Thymus (tissue), 11 donors: ENCODE results near the gene LPCAT1. TPM values are rescaled to one million over a fixed set of nuclear protein-coding genes. Genes with fewer than 3 reads are reported as not detected.
A peak's percentile ranks its signal among the peaks of the same experiment; 100 is the strongest.
"Not testable (repeated sequence)": the region's sequence is repeated elsewhere in the genome, so short reads cannot be mapped to it uniquely, and the experiment has no call there.

Source experiments
- DNase-seq, 9 donors: peaks; one replicate each; pipeline ENCODE4 v3.0.0-alpha.2; 2013; ENCODE audit warnings: low spot score in 9 of 9, low read depth in 6 of 9, missing footprints in 1 of 9
- H3K27ac ChIP-seq, 2 donors: one replicate each; pipeline ENCODE4 v1.5.1; 2013; ENCODE audit warnings: control low read depth in 1 of 2, low read depth in 1 of 2, low read length in 1 of 2, mild to moderate bottlenecking in 1 of 2, moderate library complexity in 1 of 2
- H3K27me3 ChIP-seq, 2 donors: one replicate each; pipeline ENCODE4 v1.5.1; 2013; ENCODE audit warnings: low read length in 1 of 2; ENCODE audit not compliant: control insufficient read depth in 2 of 2, insufficient read depth in 1 of 2
- H3K36me3 ChIP-seq, 2 donors: one replicate each; pipeline ENCODE4 v1.5.1; 2013; ENCODE audit warnings: low read length in 1 of 2, mild to moderate bottlenecking in 1 of 2, moderate library complexity in 1 of 2; ENCODE audit not compliant: control insufficient read depth in 2 of 2, insufficient read depth in 2 of 2
- H3K4me1 ChIP-seq, 2 donors: one replicate each; pipeline ENCODE4 v1.5.1; 2013; ENCODE audit warnings: low read length in 2 of 2; ENCODE audit not compliant: control insufficient read depth in 2 of 2, insufficient read depth in 2 of 2
- H3K4me3 ChIP-seq, 2 donors: one replicate each; pipeline ENCODE4 v1.5.1; 2013; ENCODE audit warnings: low read length in 2 of 2, control low read depth in 1 of 2, mild to moderate bottlenecking in 1 of 2
- H3K9me3 ChIP-seq, 2 donors: one replicate each; pipeline ENCODE4 v1.5.1; 2013; ENCODE audit warnings: low read length in 1 of 2, mild to moderate bottlenecking in 1 of 2; ENCODE audit not compliant: control insufficient read depth in 2 of 2, insufficient read depth in 1 of 2
- WGBS: extraction: QIAGEN DNeasy Blood & Tissue Kit; methylation state at CpG from one replicate; pipeline ENCODE4 v1.1.7; 2013; 5-methylcytosine and 5-hydroxymethylcytosine counted together
- polyA plus RNA-seq: library from polyadenylated mRNA; stranded (reverse); fragments of 200-250 nt; gene quantifications from one replicate; pipeline ENCODE4 v1.2.3, GENCODE V29; 2013
- total RNA-seq: library from RNA; stranded (reverse); fragments of 120-200 nt; gene quantifications from one replicate; pipeline ENCODE4 v1.2.4, GENCODE V29; 2013
- donor health status: healthy.

LPCAT1 gene
- total and polyA plus RNA-seq, 2 donors = 16.8 to 50.5 TPM

DNA sequence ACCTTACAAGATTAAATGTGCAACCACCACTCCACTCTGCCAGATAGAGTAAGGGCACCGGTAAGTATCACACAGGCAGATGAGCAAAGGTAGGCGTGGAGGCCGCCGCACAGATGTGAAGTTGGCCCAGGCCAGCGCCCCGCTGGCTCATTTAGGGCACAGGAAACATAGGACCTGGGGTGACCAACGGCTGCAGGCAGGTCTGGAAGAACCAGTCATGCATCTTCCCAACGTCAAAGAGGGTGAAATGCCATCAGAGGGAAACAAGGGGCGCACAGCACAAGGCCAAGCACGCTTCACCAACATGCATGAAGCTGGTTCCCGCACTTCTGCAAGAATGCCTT, 46.8 kb downstream of the LPCAT1 start:
- Histone ChIP-seq H3K36me3 (peaks cover 17 to 47% of the 10 kb centered on the region in 2 donors), H3K27me3 (no peaks in the 10 kb centered on the region), H3K4me3 (no peak overlapping the region), H3K4me1 (no peaks in the 10 kb centered on the region), H3K27ac (peak overlapping the region in 1 of 2 donors; percentile 26), H3K9me3 (peaks cover 0 to 2% of the 10 kb centered on the region in 2 donors)
- WGBS = 97% methylated on average over 11 of the region's 11 CpGs
- no peak for DNase-seq

DNA sequence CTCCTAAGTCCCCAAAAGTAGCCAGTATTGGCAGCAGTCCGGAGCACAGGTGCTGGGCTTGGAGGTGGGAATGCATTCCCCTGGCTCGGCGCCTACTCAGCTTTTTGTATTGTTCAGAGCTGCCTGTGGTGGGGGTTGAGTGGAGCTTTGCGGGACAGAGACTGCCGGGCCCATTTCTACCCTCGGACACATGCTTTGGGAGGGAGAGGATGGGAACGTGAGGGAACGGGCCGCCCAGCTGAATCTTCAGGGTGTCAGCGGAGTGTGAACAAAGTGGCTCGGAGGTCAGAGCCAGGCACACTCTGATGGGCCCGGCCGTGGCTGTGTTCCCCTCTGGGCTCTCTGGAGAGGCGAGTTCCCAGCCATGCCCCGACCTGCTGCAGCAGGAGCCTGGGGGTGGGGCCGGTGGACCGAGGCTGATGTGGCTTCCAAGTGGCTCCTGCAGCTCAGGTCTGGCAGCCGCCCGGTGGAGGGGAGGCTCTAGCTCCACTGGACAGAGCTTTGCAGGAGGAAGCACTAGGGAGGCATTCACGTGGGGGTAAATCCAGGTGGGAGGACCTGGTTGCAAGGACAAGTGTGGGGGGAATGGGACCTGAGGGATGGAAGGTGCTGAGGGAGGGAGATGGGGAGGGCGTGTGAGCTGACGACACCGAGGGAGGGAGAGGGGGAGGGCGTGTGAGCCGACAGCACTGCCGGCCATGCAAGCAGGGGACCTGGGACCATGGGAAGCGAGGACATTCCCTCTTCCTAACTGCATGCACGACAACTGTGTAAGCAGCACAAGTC, 47.4 kb downstream of the LPCAT1 start:
- Histone ChIP-seq H3K4me3 (no peak overlapping the region), H3K27ac (no peak overlapping the region)
- no peak for DNase-seq

DNA sequence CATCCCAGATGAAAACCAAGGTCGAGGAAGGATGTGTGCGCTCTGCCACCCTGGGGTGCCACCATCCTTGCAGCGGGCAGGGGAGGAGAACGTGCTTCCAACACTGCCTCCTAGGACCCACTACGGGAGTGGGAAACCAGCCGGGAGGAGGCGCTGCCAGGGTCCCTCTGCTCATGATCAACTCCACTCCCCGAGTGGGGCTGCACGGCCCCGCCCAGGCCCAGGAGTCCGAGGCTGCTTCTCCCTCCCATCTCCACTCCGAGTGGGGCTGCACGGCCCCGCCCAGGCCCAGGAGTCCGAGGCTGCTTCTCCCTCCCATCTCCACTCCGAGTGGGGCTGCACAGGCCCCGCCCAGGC, 48.2 kb downstream of the LPCAT1 start:
- DNase-seq = not testable (repeated sequence)

More for the DNA sequence above, 47.4 kb downstream of the LPCAT1 start:
- Histone ChIP-seq H3K4me1 (no peaks in the 10 kb centered on the region), H3K9me3 (peaks cover 0 to 2% of the 10 kb centered on the region in 2 donors), H3K36me3 (peaks cover 17 to 45% of the 10 kb centered on the region in 2 donors), H3K27me3 (no peaks in the 10 kb centered on the region)
- WGBS = 93% methylated on average over 28 of the region's 28 CpGs

DNA sequence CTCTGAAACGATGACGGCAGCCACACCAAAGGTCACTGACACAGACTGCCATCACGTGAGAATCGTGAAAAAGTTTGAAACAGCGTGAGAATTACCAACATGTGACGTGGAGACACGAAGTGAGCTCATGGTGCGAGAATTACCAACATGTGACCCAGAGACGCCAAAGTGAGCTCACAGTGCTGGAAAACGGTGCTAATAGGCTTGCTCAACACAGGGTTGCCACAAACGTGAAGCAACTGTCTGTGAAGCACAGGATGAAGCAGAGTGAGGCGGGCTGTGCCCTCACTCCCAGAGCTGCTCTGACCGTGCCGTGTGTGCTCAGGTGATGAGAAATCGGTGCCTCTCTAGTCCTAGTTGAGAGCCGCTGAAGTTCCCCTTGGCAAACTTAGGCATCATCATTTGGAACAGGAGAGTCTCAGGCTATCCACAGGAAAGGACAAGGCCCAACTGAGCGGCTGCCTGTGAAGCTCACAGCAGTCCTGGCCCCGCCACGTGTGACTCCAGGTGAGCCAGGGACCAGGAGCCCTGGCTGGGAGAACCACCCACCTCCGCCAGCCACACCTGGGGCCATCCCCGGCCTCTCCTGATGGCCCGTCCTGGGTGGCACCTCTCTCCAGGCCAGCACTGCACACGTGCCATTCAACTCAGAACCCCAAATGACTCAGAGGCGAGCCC, 48.8 kb downstream of the LPCAT1 start:
- WGBS = 93% methylated on average over 24 of the region's 24 CpGs
- Histone ChIP-seq H3K4me1 (no peaks in the 10 kb centered on the region), H3K9me3 (peaks cover 0 to 2% of the 10 kb centered on the region in 2 donors), H3K27me3 (no peaks in the 10 kb centered on the region), H3K4me3 (no peak overlapping the region), H3K27ac (no peak overlapping the region), H3K36me3 (peaks cover 21 to 52% of the 10 kb centered on the region in 2 donors)
- no peak for DNase-seq

More for the DNA sequence above, 48.2 kb downstream of the LPCAT1 start:
- not testable (repeated sequence) for H3K4me1 ChIP-seq, H3K9me3 ChIP-seq, H3K4me3 ChIP-seq, H3K27ac ChIP-seq, H3K27me3 ChIP-seq
- peaks cover 17 to 47% of the 10 kb centered on the region in 2 donors for H3K36me3 ChIP-seq
- WGBS = 94% methylated on average over 17 of the region's 17 CpGs

DNA sequence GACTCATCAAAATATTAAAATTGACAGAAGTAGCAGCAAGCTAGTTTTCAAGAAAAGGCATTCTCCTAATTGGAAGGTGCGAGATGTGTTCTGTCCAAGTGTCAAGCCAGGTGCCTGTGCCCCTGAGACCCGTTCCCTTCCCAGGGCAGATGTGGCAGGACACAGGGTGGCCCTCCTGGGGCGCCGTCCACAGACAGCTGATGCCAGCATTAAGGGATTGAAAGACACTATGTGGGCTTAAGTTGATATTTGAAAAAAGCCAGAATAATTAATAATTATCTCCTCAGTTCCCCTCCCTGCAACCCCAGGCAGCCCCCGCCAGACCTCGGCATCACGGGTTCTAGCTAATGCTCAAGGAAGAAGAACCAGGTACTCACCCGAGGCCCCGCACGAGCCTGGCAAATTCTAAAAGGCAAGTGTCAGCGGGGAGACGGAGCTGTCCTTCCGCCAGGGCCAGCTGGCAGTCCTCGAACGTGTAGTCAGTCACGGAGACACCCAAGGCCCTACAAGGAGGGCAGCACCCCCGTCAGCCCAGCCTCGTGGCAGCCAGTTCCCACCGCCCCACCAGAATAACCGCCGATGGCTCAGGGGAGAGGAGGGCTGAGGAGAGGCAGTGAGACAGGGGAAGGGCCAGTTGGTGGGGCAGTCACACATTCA, 49.4 kb downstream of the LPCAT1 start:
- Histone ChIP-seq H3K4me1 (no peaks in the 10 kb centered on the region), H3K4me3 (no peak overlapping the region), H3K36me3 (peaks cover 21 to 50% of the 10 kb centered on the region in 2 donors), H3K27me3 (no peaks in the 10 kb centered on the region), H3K27ac (no peak overlapping the region), H3K9me3 (peaks cover 0 to 2% of the 10 kb centered on the region in 2 donors)
- WGBS = 98% methylated on average over 21 of the region's 21 CpGs
- no peak for DNase-seq

DNA sequence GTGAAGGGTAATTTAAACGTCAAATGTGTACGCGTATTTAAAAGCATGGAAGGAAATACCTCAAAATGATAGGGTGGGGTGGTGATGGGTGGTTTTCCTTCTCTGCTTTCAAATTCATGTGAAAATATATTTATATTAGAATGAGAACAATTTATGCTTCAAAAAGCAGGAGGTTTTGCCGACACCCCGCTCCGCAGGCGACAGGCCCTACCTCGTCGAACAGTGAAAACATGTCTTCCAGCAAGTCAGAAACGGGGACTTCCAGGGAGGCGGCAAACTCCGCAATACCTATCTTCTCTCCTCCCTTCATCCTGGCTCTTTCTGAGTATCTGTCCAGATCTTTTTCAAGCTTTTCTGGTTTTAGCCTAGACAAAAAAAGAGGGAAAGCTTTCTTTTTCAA, 50.0 kb downstream of the LPCAT1 start:
- Histone ChIP-seq H3K9me3 (peaks cover 0 to 2% of the 10 kb centered on the region in 2 donors), H3K27ac (no peak overlapping the region), H3K4me3 (no peak overlapping the region), H3K27me3 (no peaks in the 10 kb centered on the region), H3K36me3 (peaks cover 21 to 46% of the 10 kb centered on the region in 2 donors), H3K4me1 (no peaks in the 10 kb centered on the region)
- 98% methylated on average over 12 of the region's 12 CpGs for WGBS
- DNase-seq = no peak

- peaks cover 0 to 2% of the 10 kb centered on the region in 2 donors for H3K9me3 ChIP-seq
- peaks cover 20 to 45% of the 10 kb centered on the region in 2 donors for H3K36me3 ChIP-seq
- WGBS = 97% methylated on average over 23 of the region's 23 CpGs
- DNase-seq = no peak
- no peak overlapping the region for H3K4me3 ChIP-seq
- H3K4me1 ChIP-seq = no peaks in the 10 kb centered on the region
- no peaks in the 10 kb centered on the region for H3K27me3 ChIP-seq
- no peak overlapping the region for H3K27ac ChIP-seq
These were observed 50.7 kb downstream of the LPCAT1 start for GRCh38 chr5:1472964-1473628.

GRCh38 chr5:1471997-1472963, 51.5 kb downstream of the LPCAT1 start:
- Histone ChIP-seq H3K27me3 (no peaks in the 10 kb centered on the region), H3K4me1 (no peaks in the 10 kb centered on the region), H3K27ac (no peak overlapping the region), H3K4me3 (no peak overlapping the region), H3K36me3 (peaks cover 18 to 41% of the 10 kb centered on the region in 2 donors), H3K9me3 (peaks cover 0 to 2% of the 10 kb centered on the region in 2 donors)
- WGBS = 96% methylated on average over 27 of the region's 27 CpGs
- no peak for DNase-seq
